PFSK-1 (cell line): Measurements from ENCODE around the gene GUCY1A2.

ENCODE experiments used
- FOXP2 ChIP-seq: optimal IDR thresholded peaks from 2 replicates; pipeline ENCODE3; 2011; ENCODE audit warnings: borderline replicate concordance, control low read depth, inconsistent platforms; ENCODE audit not compliant: insufficient read depth; ENCODE audit errors: extremely low read length, extremely low read depth
- POLR2AphosphoS5 ChIP-seq: IDR thresholded peaks from 2 replicates; pipeline ENCODE4 v1.6.1; 2012; ENCODE audit warnings: low read depth, mild to moderate bottlenecking, control low read depth, low read length, moderate library complexity
- SIN3A ChIP-seq: IDR thresholded peaks from 2 replicates; pipeline ENCODE4 v1.6.1; 2012; ENCODE audit warnings: mild to moderate bottlenecking, low read length, moderate library complexity, borderline replicate concordance; ENCODE audit not compliant: insufficient read depth
- TAF1 ChIP-seq: IDR thresholded peaks from 2 replicates; pipeline ENCODE4 v1.6.1; 2012; ENCODE audit warnings: low read length, control low read depth, borderline replicate concordance; ENCODE audit not compliant: insufficient read depth
- TF ChIP-seq, protein P1 (sequence below), 2 experiments: IDR thresholded peaks; 2 replicates each; pipeline versions ENCODE4 v1.6.1 to v1.8.0; 2011 to 2012; ENCODE audit warnings: low read depth in 2 of 2, low read length in 2 of 2, control low read depth in 1 of 2, inconsistent platforms in 1 of 2, mild to moderate bottlenecking in 1 of 2, moderate library complexity in 1 of 2; ENCODE audit not compliant: insufficient read depth in 1 of 2

GUCY1A2 gene

DNA sequence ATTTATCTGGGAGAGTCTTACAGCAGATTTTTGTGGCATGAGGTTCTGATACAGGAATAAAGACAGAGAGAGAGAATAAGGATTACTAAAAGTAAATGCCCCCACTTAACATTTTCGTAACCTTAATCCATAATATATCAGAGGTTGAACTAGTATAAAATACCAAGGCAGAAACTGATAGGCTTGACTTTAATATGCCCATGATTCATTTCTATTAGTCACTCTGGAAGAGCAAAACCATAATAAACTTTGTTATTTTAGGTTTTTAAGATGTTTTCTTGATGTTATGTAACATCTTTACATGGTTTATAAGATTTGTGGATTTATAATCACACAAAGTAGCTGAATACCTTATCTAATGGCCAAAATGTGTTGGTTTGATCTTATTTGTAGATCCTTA lies 19.1 kb downstream of the GUCY1A2 start:
- TF ChIP-seq, protein P1, sequence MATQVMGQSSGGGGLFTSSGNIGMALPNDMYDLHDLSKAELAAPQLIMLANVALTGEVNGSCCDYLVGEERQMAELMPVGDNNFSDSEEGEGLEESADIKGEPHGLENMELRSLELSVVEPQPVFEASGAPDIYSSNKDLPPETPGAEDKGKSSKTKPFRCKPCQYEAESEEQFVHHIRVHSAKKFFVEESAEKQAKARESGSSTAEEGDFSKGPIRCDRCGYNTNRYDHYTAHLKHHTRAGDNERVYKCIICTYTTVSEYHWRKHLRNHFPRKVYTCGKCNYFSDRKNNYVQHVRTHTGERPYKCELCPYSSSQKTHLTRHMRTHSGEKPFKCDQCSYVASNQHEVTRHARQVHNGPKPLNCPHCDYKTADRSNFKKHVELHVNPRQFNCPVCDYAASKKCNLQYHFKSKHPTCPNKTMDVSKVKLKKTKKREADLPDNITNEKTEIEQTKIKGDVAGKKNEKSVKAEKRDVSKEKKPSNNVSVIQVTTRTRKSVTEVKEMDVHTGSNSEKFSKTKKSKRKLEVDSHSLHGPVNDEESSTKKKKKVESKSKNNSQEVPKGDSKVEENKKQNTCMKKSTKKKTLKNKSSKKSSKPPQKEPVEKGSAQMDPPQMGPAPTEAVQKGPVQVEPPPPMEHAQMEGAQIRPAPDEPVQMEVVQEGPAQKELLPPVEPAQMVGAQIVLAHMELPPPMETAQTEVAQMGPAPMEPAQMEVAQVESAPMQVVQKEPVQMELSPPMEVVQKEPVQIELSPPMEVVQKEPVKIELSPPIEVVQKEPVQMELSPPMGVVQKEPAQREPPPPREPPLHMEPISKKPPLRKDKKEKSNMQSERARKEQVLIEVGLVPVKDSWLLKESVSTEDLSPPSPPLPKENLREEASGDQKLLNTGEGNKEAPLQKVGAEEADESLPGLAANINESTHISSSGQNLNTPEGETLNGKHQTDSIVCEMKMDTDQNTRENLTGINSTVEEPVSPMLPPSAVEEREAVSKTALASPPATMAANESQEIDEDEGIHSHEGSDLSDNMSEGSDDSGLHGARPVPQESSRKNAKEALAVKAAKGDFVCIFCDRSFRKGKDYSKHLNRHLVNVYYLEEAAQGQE (IDR thresholded peaks at IDR 0.05; ENCODE audit: insufficient read depth in 1 of 2, low read depth in 2 of 2, low read length in 2 of 2), result no peak
- TF ChIP-seq POLR2AphosphoS5 (no peak), FOXP2 (no peak), SIN3A (no peak)

- no peak for TF ChIP-seq POLR2AphosphoS5
- no peak for TF ChIP-seq FOXP2
These were observed 19.4 kb downstream of the GUCY1A2 start for GRCh38 chr11:106998916-106999188.

GRCh38 chr11:106998116-106998915 lies 20.0 kb downstream of the GUCY1A2 start:
- TF ChIP-seq POLR2AphosphoS5 (no peak), TAF1 (no peak), SIN3A (no peak), FOXP2 (no peak)

- TF ChIP-seq SIN3A, result no peak
- no peak for TF ChIP-seq FOXP2
- TF ChIP-seq, protein P1 (IDR thresholded peaks at IDR 0.05; ENCODE audit: insufficient read depth in 1 of 2, low read depth in 2 of 2, low read length in 2 of 2), result no peak
- TF ChIP-seq POLR2AphosphoS5, result no peak
- no peak for TF ChIP-seq TAF1
These were observed 21.0 kb downstream of the GUCY1A2 start for GRCh38 chr11:106997227-106997626.

DNA sequence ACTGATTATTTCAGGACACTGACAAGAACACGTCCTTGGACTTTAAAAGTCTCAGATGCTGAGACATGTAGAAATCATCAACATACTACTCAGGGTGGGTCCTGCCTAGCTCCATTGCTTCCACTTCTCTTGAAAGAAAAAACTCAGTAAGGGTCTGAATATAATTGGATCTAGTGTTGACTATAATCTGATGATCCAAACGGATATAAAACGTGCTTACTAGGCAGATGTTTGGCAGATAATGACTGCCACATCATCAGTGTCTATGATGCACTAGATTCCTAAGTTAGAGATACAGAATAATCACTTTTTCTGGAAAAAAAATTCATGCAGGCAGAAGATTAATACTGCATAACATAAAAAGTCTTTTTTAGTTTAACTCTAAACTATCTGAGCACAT lies 21.6 kb downstream of the GUCY1A2 start:
- TF ChIP-seq POLR2AphosphoS5, result no peak
- no peak for TF ChIP-seq TAF1
- no peak for TF ChIP-seq FOXP2
- TF ChIP-seq SIN3A, result no peak
- TF ChIP-seq, protein P1 (IDR thresholded peaks at IDR 0.05; ENCODE audit: insufficient read depth in 1 of 2, low read depth in 2 of 2, low read length in 2 of 2), result no peak

DNA sequence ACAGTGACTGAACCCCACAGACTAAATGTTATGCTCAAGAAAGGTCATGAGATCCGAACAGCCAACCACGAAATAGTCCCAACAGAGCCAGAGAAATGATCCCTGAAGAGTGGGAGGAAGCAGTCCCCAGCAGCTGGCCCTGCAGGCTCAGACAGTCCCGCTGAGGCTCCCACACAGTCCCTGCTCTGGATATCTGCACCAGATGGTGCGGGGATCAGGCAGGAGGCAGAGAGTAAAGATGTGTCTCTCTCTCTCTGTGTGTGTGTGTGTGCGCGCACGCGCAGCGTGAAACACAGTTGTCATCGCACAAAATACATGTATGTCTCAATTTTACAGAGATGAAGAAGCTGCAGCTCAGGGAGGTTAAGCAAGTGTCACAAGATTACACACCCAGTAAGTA lies 27.9 kb downstream of the GUCY1A2 start:
- TF ChIP-seq TAF1 (no peak), FOXP2 (no peak), POLR2AphosphoS5 (no peak), SIN3A (no peak)
- TF ChIP-seq, protein P1 (IDR thresholded peaks at IDR 0.05; ENCODE audit: insufficient read depth in 1 of 2, low read depth in 2 of 2, low read length in 2 of 2), result no peak
